ELR (cell line): ENCODE results near the gene TUB.

ENCODE experiments used
- DNase-seq: peaks from one replicate; pipeline ENCODE4 v3.0.0-alpha.2; 2015; ENCODE audit warnings: low read depth

The TUB gene

GRCh38 chr11:8091721-8092120 lies 10.7 kb downstream of the TUB start:
- DNase-seq: no peak

- DNase-seq: peak; percentile 85
These were observed 11.8 kb downstream of the TUB start for GRCh38 chr11:8092587-8093424.

- DNase-seq: no peak
These were observed 13.0 kb downstream of the TUB start for GRCh38 chr11:8093931-8094575.

- no peak for DNase-seq
These were observed 13.6 kb downstream of the TUB start for GRCh38 chr11:8094656-8095055.

GRCh38 chr11:8095371-8095770 lies 14.4 kb downstream of the TUB start:
- no peak for DNase-seq

- DNase-seq: no peak
These were observed 15.0 kb downstream of the TUB start for GRCh38 chr11:8095806-8096522.

- no peak for DNase-seq
These were observed 15.6 kb downstream of the TUB start for GRCh38 chr11:8096575-8096974.

- no peak for DNase-seq
These were observed 16.1 kb downstream of the TUB start for GRCh38 chr11:8097062-8097461.

- DNase-seq: no peak
These were observed 16.5 kb downstream of the TUB start for GRCh38 chr11:8097468-8097867.

GRCh38 chr11:8097926-8098325 lies 16.9 kb downstream of the TUB start:
- no peak for DNase-seq

- peak; percentile 46 for DNase-seq
These were observed 17.4 kb downstream of the TUB start for GRCh38 chr11:8098361-8098760.

GRCh38 chr11:8098879-8099278 lies 17.9 kb downstream of the TUB start:
- DNase-seq: peak; percentile 19

GRCh38 chr11:8099291-8099899 lies 18.4 kb downstream of the TUB start:
- peak; percentile 75 for DNase-seq

GRCh38 chr11:8100158-8100557 lies 19.1 kb downstream of the TUB start:
- no peak for DNase-seq

- DNase-seq: no peak
These were observed 19.6 kb downstream of the TUB start for GRCh38 chr11:8100605-8101004.

GRCh38 chr11:8101421-8101820 lies 20.4 kb downstream of the TUB start:
- no peak for DNase-seq

- no peak for DNase-seq
These were observed 21.4 kb downstream of the TUB start for GRCh38 chr11:8102296-8102915.

- DNase-seq: no peak
These were observed 22.0 kb downstream of the TUB start for GRCh38 chr11:8102965-8103364.

- no peak for DNase-seq
These were observed 22.9 kb downstream of the TUB start for GRCh38 chr11:8103909-8104308.

- no peak for DNase-seq
These were observed 24.1 kb downstream of the TUB start for GRCh38 chr11:8105133-8105532.

GRCh38 chr11:8105666-8106065 lies 24.7 kb downstream of the TUB start:
- DNase-seq: no peak

GRCh38 chr11:8106679-8107078 lies 25.7 kb downstream of the TUB start:
- no peak for DNase-seq
